ENCODE results near the gene PP2D1.
A peak's percentile ranks its signal among the peaks of the same experiment; 100 is the strongest.
"Not testable (repeated sequence)": the region's sequence is repeated elsewhere in the genome, so short reads cannot be mapped to it uniquely, and the experiment has no call there.

PP2D1 gene

DNA sequence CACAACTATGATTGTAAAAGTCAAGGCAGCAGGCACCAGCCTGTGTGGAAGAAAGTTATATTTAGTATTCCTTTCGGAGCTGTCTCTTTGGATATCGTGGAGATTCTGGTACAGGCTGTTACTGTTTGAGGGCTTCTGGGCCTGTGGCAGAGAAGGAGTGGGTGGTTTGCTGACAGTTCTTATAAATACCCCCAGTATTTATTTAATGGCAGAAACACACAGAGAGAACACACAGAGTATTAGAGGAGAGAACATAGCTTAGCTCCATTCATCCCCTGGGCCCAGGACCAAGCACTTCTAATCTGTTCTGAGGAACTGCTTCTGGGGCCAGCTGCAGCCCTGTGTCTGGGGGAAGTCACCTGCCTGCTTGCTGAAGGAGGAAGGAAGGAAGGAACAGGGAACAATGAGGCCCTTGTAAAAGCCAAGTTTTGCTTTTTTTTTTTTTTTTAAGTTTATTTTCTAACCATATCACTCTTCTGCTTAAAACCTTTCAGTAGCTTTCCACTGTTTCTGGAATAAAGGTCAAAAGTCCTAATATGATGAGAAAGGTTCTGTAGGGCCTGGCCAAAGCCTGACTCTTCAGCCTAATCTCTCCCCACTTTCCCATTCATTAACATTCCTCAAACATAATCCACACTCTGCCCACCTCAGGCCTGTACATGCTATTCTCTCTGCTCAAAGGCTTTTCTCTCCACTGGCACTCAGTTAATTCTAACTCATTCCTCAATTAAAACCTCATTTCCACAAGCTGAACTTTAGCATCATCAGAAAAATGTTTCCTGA is 11.8 kb upstream of the PP2D1 start:
- Histone ChIP-seq H3K4me3 (ENCODE audit: low read depth in 1 of 5, low read length in 5 of 5) (no peak overlapping the region), H3K27ac (ENCODE audit: low read depth, low read length) (peak overlapping the region; percentile 35), H3K4me1 (ENCODE audit: control insufficient read depth in 5 of 5, insufficient read depth in 5 of 5, low read length in 5 of 5) (peaks cover 2 to 33% (median 10%) of the 10 kb centered on the region in 5 donors)

DNA sequence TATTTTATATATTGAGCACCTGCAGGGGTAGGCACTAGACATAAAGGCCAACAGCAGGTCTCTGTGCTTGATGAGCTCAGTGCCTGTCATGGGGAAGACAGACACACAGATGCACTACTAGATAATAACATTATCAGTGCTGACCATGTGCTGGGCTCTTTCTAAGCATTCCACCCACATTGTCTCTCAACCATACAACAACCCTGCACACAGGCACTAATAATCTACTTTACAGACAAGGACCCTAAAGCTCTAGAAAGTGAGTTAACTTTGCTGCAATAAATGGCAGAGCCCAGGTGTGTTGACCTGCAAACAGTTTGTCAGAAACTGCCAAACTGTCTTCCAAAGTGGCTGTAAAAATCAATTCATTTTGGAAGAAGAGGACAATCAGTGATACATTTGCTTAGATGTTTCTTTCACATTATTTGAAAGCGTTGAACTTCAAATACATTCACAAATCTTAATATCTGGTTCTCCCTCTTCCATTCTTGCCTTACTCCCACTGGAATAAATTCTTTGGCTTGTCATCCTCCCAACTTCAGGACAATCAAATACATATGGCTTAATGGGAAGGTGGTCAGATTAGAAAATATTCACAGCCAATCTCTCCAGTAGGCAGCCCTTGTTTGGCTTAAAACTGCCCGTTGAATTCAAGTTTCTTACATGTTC is 11.0 kb upstream of the PP2D1 start:
- Histone ChIP-seq H3K27me3 (ENCODE audit: control insufficient read depth in 5 of 5, insufficient read depth in 4 of 5, low read length in 5 of 5) (no peaks in the 10 kb centered on the region), H3K9ac (ENCODE audit: low read length in 5 of 5) (no peak overlapping the region), H3K4me3 (ENCODE audit: low read depth in 1 of 5, low read length in 5 of 5) (no peak overlapping the region), H3K36me3 (ENCODE audit: control insufficient read depth in 5 of 5, insufficient read depth in 5 of 5, low read length in 5 of 5) (no peaks in the 10 kb centered on the region), H3K9me3 (ENCODE audit: control insufficient read depth in 5 of 5, low read length in 5 of 5) (no peaks in the 10 kb centered on the region), H3K4me1 (ENCODE audit: control insufficient read depth in 5 of 5, insufficient read depth in 5 of 5, low read length in 5 of 5) (peaks cover 2 to 33% (median 10%) of the 10 kb centered on the region in 5 donors), H3K27ac (ENCODE audit: low read depth, low read length) (peak overlapping the region; percentile 35)

More for the DNA sequence above, 11.8 kb upstream of the PP2D1 start:
- no peak overlapping the region for H3K9ac ChIP-seq (ENCODE audit: low read length in 5 of 5)
- no peaks in the 10 kb centered on the region for H3K27me3 ChIP-seq (ENCODE audit: control insufficient read depth in 5 of 5, insufficient read depth in 4 of 5, low read length in 5 of 5)
- no peaks in the 10 kb centered on the region for H3K9me3 ChIP-seq (ENCODE audit: control insufficient read depth in 5 of 5, low read length in 5 of 5)
- no peaks in the 10 kb centered on the region for H3K36me3 ChIP-seq (ENCODE audit: control insufficient read depth in 5 of 5, insufficient read depth in 5 of 5, low read length in 5 of 5)

DNA sequence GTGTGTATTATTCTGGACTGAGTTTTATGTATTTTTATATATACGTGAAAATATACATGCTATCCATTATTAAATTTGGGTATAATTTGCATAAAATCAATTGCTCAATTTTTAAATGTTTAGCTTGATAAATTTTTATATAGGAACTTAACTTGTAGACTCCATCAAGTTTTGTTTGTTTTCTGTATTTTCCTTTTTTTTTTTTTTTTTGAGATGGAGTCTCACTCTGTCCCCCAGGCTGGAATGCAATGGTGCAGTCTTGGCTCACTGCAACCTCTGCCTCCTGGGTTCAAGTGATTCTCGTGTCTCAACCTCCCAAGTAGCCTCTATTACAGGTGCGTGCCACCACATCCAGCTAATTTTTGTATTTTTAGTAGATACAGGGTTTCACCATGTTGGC is 4.0 kb upstream of the PP2D1 start:
- H3K27ac ChIP-seq (ENCODE audit: low read depth, low read length); H3K4me3 ChIP-seq (ENCODE audit: low read depth in 1 of 5, low read length in 5 of 5); H3K9me3 ChIP-seq (ENCODE audit: control insufficient read depth in 5 of 5, low read length in 5 of 5); H3K27me3 ChIP-seq (ENCODE audit: control insufficient read depth in 5 of 5, insufficient read depth in 4 of 5, low read length in 5 of 5); H3K4me1 ChIP-seq (ENCODE audit: control insufficient read depth in 5 of 5, insufficient read depth in 5 of 5, low read length in 5 of 5); H3K36me3 ChIP-seq (ENCODE audit: control insufficient read depth in 5 of 5, insufficient read depth in 5 of 5, low read length in 5 of 5); H3K9ac ChIP-seq (ENCODE audit: low read length in 5 of 5): not testable (repeated sequence)

DNA sequence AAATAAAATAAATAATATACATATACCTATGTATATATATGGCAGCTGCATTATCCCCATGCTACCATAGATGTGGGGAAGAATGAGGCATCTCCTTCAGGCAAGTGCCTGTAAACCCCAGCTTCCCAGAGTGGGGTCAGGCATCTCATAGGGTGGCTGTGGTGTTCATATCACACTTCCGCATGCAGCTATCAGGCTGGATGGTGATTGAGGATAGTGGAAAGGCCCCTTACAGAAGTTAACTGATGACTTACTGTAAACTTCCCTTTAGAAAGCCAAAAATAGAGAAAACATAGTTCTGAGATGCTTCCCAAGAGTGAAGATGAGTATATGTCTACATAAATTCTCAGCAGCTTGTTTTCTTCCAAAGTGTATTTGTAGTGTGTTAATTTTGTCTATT is 3.5 kb upstream of the PP2D1 start:
- no peak overlapping the region for H3K4me3 ChIP-seq (ENCODE audit: low read depth in 1 of 5, low read length in 5 of 5)

DNA sequence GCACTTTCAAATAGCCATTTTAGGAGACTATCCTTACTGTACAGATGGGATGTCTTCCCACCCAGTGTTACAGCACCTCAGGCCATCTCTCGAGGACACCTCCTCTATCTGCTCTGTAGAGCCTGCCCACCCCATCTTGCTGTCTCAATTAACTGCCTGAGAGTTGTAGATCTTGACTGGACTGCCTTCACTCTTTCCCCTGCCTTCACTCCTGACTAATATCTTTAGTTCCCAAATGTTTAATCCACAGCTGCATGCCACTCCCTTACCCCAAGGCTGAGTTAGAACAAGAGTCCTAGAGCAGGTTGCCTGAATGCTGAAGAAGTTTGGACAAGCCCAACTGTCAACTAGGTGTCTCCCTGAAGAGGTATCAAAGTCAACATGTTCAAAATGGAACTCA is 1.3 kb upstream of the PP2D1 start:
- no peaks in the 10 kb centered on the region for H3K4me1 ChIP-seq (ENCODE audit: control insufficient read depth in 5 of 5, insufficient read depth in 5 of 5, low read length in 5 of 5)
- no peaks in the 10 kb centered on the region for H3K36me3 ChIP-seq (ENCODE audit: control insufficient read depth in 5 of 5, insufficient read depth in 5 of 5, low read length in 5 of 5)
- H3K27ac ChIP-seq (ENCODE audit: low read depth, low read length): no peak overlapping the region
- H3K9ac ChIP-seq (ENCODE audit: low read length in 5 of 5): no peak overlapping the region
- H3K9me3 ChIP-seq (ENCODE audit: control insufficient read depth in 5 of 5, low read length in 5 of 5): no peaks in the 10 kb centered on the region
- H3K27me3 ChIP-seq (ENCODE audit: control insufficient read depth in 5 of 5, insufficient read depth in 4 of 5, low read length in 5 of 5): no peaks in the 10 kb centered on the region
- H3K4me3 ChIP-seq (ENCODE audit: low read depth in 1 of 5, low read length in 5 of 5): no peak overlapping the region

More for the DNA sequence above, 3.5 kb upstream of the PP2D1 start:
- no peaks in the 10 kb centered on the region for H3K9me3 ChIP-seq (ENCODE audit: control insufficient read depth in 5 of 5, low read length in 5 of 5)
- H3K9ac ChIP-seq (ENCODE audit: low read length in 5 of 5): no peak overlapping the region
- no peaks in the 10 kb centered on the region for H3K27me3 ChIP-seq (ENCODE audit: control insufficient read depth in 5 of 5, insufficient read depth in 4 of 5, low read length in 5 of 5)
- H3K27ac ChIP-seq (ENCODE audit: low read depth, low read length): no peak overlapping the region
- H3K4me1 ChIP-seq (ENCODE audit: control insufficient read depth in 5 of 5, insufficient read depth in 5 of 5, low read length in 5 of 5): no peaks in the 10 kb centered on the region
- no peaks in the 10 kb centered on the region for H3K36me3 ChIP-seq (ENCODE audit: control insufficient read depth in 5 of 5, insufficient read depth in 5 of 5, low read length in 5 of 5)

DNA sequence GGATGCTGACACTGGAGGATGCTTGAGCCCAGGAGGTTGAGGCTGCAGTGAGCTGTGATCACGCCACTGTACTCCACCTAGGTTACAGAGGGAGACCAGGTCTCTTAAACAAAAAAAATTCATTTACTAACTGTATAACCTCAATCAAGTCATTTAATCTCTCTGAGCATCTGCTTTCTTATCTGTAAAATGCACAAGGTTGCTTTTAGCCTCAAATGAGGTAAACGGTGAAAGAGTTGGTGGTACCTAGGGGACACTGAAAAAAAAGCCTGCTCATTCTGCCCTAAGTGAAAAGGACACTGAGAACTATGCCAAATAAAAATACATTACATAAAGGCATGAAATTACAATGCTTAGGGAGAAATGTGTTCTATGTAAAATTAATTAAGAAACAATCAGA is 3.4 kb downstream of the PP2D1 start:
- H3K9me3 ChIP-seq (ENCODE audit: control insufficient read depth in 5 of 5, low read length in 5 of 5): no peaks in the 10 kb centered on the region
- H3K9ac ChIP-seq (ENCODE audit: low read length in 5 of 5): no peak overlapping the region

DNA sequence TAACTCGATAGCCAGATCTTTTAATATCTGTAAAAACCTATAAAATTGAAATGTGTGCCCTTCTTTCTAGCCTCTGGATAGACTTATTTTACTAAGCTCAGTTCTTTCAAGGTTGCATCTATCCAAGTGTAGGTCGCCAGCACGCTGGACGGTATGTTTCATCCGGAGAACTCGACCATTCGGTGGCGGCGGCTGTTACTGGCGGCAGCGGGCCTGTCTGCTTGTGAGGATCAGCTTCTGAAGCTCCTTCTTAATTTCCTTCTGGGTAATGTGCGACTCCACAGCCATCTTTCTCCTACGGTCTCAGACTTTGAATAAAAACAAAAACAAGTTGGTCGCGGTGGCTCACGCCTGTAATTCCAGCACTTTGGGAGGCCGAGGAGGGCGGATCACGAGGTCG is 4.1 kb downstream of the PP2D1 start:
- H3K9ac ChIP-seq (ENCODE audit: low read length in 5 of 5): no peak overlapping the region
- H3K36me3 ChIP-seq (ENCODE audit: control insufficient read depth in 5 of 5, insufficient read depth in 5 of 5, low read length in 5 of 5): no peaks in the 10 kb centered on the region
- no peak overlapping the region for H3K27ac ChIP-seq (ENCODE audit: low read depth, low read length)
- no peaks in the 10 kb centered on the region for H3K9me3 ChIP-seq (ENCODE audit: control insufficient read depth in 5 of 5, low read length in 5 of 5)
- no peaks in the 10 kb centered on the region for H3K4me1 ChIP-seq (ENCODE audit: control insufficient read depth in 5 of 5, insufficient read depth in 5 of 5, low read length in 5 of 5)
- no peak overlapping the region for H3K4me3 ChIP-seq (ENCODE audit: low read depth in 1 of 5, low read length in 5 of 5)
- H3K27me3 ChIP-seq (ENCODE audit: control insufficient read depth in 5 of 5, insufficient read depth in 4 of 5, low read length in 5 of 5): no peaks in the 10 kb centered on the region

More for the DNA sequence above, 3.4 kb downstream of the PP2D1 start:
- no peak overlapping the region for H3K27ac ChIP-seq (ENCODE audit: low read depth, low read length)
- no peaks in the 10 kb centered on the region for H3K36me3 ChIP-seq (ENCODE audit: control insufficient read depth in 5 of 5, insufficient read depth in 5 of 5, low read length in 5 of 5)
- H3K27me3 ChIP-seq (ENCODE audit: control insufficient read depth in 5 of 5, insufficient read depth in 4 of 5, low read length in 5 of 5): no peaks in the 10 kb centered on the region
- H3K4me1 ChIP-seq (ENCODE audit: control insufficient read depth in 5 of 5, insufficient read depth in 5 of 5, low read length in 5 of 5): no peaks in the 10 kb centered on the region
- H3K4me3 ChIP-seq (ENCODE audit: low read depth in 1 of 5, low read length in 5 of 5): no peak overlapping the region

DNA sequence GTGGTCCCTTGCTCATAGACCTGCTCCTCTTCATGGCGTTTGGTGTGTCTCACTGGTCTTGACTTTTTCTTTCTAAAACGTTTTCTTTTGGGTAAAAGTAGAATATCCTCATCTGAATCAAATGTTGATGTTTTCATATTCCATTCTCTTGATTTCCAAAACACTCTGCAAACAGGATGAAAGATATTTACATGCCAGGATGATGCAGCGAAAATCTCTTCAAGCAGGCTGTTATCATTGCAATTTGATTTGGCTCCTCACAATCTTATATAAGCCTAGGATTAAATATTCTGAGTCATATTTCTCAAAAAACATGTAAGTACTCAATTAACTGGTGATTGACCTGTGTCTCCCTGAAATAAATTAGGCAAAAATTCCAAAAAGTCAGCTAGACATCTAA is 10.1 kb downstream of the PP2D1 start:
- no peaks in the 10 kb centered on the region for H3K4me1 ChIP-seq (ENCODE audit: control insufficient read depth in 5 of 5, insufficient read depth in 5 of 5, low read length in 5 of 5)
- no peaks in the 10 kb centered on the region for H3K27me3 ChIP-seq (ENCODE audit: control insufficient read depth in 5 of 5, insufficient read depth in 4 of 5, low read length in 5 of 5)
- H3K27ac ChIP-seq (ENCODE audit: low read depth, low read length): no peak overlapping the region
- no peaks in the 10 kb centered on the region for H3K36me3 ChIP-seq (ENCODE audit: control insufficient read depth in 5 of 5, insufficient read depth in 5 of 5, low read length in 5 of 5)
- H3K4me3 ChIP-seq (ENCODE audit: low read depth in 1 of 5, low read length in 5 of 5): no peak overlapping the region
- H3K9me3 ChIP-seq (ENCODE audit: control insufficient read depth in 5 of 5, low read length in 5 of 5): peaks cover 0 to 3% (median 0%) of the 10 kb centered on the region in 5 donors
- no peak overlapping the region for H3K9ac ChIP-seq (ENCODE audit: low read length in 5 of 5)

DNA sequence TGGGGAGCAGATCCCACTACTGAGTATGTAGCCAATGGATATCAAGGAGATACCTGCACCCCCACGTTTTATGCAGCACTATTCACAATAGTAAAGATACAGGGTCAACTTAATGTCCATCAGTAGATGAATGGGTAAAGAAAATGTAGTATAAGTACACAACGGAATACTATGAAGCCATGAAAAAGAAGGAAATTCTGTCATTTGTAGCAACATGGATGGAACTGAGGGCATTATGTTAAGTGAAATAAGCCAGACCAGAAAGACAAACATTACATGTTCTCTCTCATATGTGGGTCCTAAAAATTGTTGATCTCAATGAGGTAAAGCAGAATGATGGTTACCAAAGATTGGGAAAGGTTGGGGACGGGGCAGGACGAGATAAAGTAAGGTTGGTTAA is 14.6 kb downstream of the PP2D1 start:
- Histone ChIP-seq H3K4me3 (ENCODE audit: low read depth in 1 of 5, low read length in 5 of 5) (no peak overlapping the region), H3K27ac (ENCODE audit: low read depth, low read length) (no peak overlapping the region), H3K27me3 (ENCODE audit: control insufficient read depth in 5 of 5, insufficient read depth in 4 of 5, low read length in 5 of 5) (no peaks in the 10 kb centered on the region), H3K36me3 (ENCODE audit: control insufficient read depth in 5 of 5, insufficient read depth in 5 of 5, low read length in 5 of 5) (no peaks in the 10 kb centered on the region), H3K4me1 (ENCODE audit: control insufficient read depth in 5 of 5, insufficient read depth in 5 of 5, low read length in 5 of 5) (no peaks in the 10 kb centered on the region), H3K9me3 (ENCODE audit: control insufficient read depth in 5 of 5, low read length in 5 of 5) (peaks cover 0 to 3% (median 0%) of the 10 kb centered on the region in 5 donors), H3K9ac (ENCODE audit: low read length in 5 of 5) (no peak overlapping the region)

DNA sequence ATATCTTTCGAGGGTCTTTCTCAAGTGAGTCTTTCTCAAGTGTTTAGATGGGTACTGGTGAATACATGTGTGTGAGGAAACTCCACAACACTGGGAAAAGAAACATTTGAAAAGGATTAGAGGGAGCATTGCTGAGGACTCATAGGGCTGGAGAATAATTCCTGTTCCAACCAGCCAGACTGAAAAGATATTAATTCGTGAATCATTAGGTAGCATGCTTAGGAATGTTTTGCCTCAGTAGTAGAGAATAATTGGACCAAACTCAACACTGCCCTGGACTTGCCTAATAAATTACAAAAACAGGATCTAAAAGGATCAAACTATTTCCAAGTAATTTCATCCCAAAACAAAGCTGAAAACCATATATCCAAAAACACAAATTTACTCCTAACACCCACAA is 17.3 kb downstream of the PP2D1 start:
- Histone ChIP-seq H3K27ac (ENCODE audit: low read depth, low read length) (no peak overlapping the region), H3K9ac (ENCODE audit: low read length in 5 of 5) (no peak overlapping the region), H3K4me3 (ENCODE audit: low read depth in 1 of 5, low read length in 5 of 5) (no peak overlapping the region), H3K4me1 (ENCODE audit: control insufficient read depth in 5 of 5, insufficient read depth in 5 of 5, low read length in 5 of 5) (no peaks in the 10 kb centered on the region), H3K36me3 (ENCODE audit: control insufficient read depth in 5 of 5, insufficient read depth in 5 of 5, low read length in 5 of 5) (no peaks in the 10 kb centered on the region), H3K9me3 (ENCODE audit: control insufficient read depth in 5 of 5, low read length in 5 of 5) (peaks cover 0 to 3% (median 0%) of the 10 kb centered on the region in 5 donors), H3K27me3 (ENCODE audit: control insufficient read depth in 5 of 5, insufficient read depth in 4 of 5, low read length in 5 of 5) (no peaks in the 10 kb centered on the region)
